GM21360 (cell line): ENCODE results near the gene OSBPL7.

Experiments
- ATAC-seq: cut with Tn5 transposase; IDR thresholded peaks from one replicate; pipeline ENCODE4 v1.9.1; 2021; ENCODE audit warnings: mild to moderate bottlenecking, moderate library complexity; ENCODE audit not compliant: unreplicated experiment

The OSBPL7 gene

DNA sequence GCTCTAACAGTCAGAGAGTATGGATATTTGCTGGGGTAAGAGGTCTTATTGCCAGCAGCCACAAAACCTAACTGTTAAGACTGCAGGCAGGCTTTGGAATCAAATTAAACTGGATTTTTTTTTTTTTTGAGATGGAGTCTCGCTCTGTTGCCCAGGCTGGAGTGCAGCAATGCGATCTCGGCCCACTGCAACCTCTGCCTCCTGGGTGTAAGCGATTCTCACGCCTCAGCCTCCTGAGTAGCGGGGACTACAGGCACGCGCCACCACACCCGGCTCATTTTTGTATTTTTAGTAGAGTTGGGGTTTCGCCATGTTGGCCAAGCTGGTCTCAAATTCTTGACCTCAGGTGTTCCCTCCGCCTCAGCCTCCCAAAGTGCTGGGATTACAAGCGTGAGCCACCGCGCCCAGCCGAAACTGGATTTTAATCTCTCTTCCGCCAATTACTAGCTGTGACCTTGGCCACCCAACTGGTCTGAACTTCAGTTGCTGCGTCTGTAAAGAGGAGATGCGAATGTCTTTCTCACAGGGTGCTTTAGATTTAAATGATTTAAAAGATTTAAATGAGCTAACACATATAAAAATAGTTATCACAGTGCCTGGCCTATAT is 8.9 kb upstream of the OSBPL7 start:
- ATAC-seq, result no peak

GRCh38 chr17:47829870-47830269 is 8.3 kb upstream of the OSBPL7 start:
- ATAC-seq, result no peak

- no peak for ATAC-seq
These were observed 1.9 kb upstream of the OSBPL7 start for GRCh38 chr17:47823519-47823918.

GRCh38 chr17:47822785-47823184 is 1.2 kb upstream of the OSBPL7 start:
- ATAC-seq, result no peak

- ATAC-seq, result no peak
These were observed 567 bp downstream of the OSBPL7 start for GRCh38 chr17:47821031-47821423.

DNA sequence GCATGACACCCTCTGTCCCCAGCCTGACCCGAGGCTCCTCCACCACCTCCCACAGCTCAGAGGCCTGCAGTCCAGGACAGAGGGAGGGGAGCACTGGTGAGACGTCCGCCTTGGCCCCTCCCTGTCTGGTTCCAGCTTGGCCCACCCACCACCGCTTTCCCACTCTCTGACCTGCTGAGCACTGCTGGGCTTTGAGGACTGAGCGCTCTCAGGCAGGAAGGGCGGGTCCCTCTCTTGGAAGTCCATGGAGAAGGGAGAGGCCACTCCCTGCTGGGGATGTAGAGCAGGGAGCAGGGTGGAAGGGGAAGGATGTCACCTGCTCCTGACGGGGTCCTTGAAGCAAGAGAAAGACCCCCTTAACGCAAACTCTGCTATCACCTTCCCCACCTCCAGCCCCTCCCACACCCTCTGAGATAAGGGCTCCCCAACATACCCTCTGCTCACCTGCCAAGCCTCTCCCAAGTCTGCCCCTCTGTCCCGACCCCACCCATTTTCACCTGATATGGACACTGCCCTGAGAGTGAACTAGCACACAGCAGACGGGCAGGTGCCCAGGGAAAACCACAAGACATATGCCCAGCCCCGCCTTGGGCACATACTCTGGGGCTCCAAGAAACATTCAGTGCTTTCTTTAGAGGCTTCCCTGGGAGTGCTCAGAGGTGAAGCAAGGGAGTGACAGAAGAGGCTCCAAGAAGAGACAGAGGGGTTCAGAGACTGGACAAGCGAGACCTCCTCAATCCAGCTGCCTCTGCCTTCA is 1.4 kb downstream of the OSBPL7 start:
- ATAC-seq, result no peak

DNA sequence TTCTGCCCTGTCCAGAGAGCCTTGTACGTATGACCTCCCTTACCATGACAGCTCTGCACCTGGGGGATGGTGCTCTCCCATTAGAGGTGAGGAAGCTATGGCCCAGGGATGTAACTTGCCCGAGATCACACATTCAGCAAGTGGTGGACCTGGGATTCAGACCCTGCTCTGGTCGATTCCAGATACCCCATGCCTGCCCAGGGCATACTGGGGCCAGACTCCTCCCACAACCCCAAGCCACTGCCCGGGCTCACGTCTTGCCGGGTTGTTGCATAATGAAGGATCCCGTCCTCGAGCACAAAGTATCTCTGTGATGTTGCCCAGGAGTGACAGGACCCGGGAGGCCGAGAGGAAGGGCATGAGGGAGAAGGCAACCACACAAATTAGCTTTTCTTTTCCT is 2.1 kb downstream of the OSBPL7 start:
- ATAC-seq, result no peak

DNA sequence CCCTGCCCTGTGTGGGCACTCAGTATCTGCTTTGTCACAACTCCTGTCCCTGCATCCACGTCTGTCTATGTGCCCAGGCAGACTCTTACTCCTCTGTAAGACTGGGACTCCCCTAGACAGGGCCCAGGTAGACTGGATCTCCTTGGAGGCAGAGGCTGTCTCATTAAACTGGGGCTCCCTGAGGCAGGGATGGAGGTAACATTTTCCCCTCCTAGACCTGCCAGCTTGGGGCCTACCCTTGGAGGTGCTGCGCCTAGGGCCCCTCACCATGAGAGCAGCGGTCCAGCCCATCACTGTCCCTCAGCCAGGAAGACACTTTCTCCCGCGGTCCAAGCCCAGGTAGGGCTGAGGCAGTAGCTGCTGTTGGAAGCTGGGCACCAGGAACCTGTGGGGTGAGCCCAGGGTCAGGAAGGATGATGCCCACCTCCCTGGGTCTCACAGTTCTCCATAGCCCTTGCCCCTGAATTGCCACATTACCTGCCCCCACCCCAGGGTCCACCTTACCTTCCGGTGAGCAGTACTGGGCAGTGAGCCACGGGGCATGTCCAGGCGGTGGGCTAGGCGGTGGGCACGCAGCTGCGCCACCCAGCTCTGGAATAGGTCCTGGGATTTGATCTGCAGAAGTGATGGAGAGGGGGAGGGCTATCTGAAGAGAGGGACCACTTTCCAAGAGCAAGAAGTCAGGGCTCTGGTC is 3.4 kb downstream of the OSBPL7 start:
- ATAC-seq, result no peak

- ATAC-seq, result no peak
These were observed 4.6 kb downstream of the OSBPL7 start for GRCh38 chr17:47816947-47817346.

DNA sequence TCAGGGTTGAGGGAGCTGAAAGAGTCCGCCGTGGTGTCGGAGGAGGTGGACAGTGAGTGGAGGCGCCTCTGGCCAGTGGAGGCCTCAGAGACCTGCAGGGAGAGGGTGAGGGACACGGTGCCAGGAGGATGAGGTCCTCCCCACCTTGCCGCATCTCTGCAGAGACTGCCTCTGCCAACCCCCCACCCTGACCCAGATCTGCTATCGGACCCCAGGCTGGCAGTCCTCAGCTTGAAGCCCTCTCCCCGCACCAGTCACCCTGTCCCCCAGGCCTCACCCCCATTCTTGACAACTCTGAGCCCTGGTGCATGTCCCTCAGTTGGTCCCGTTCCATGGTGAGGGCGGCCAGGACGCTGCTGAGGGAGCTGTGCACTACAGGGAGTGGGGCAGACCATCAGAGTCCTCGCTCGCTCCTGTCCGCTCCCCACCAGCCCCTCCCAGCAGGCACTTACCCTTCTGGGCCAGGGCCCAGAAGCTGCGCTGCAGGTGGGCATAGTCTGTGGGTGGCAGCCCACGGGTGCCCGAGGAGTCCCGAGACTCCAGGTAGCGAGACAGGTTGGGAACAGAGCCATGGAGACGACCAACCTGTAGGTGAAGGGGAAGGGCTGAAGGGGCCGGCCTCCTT is 5.4 kb downstream of the OSBPL7 start:
- no peak for ATAC-seq

DNA sequence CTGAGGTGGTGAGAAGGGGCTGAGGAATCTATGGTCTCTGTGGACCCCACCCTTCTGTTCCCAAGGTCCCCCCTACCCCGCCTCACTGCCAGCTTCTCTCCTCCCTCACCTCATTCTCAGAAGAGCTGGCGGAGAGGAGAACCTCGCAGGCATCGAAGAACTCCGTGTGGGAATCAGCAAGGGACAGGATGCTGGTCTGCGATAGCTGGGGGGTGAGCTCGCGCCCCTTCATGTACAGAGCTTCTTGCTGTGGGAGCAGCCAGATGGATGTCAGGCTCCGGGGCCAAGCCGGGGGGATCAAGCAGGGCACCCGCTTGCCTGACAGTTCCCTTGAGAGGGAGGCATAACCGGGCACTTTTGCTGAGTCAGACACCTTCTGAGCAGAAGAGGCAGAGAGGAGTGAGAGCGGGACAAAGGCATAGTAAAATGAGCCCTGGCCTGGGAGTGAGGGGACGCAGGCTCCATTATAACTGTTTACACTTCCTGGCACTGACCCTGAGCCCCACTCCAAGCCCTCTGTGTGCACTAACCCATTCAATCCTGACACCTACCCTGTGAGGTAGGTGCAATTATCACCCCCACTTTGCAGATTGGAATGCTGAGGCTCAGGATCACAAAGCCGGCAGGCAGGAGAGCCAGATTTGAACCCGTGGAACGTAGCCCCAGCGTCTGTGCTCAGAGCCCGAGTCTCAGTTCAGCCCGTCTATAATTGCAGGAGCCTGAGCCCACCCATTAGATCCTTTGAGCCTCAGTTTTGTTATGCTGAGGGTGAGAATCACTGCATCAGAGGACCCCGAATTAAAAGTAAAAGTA is 6.3 kb downstream of the OSBPL7 start:
- ATAC-seq, result no peak

DNA sequence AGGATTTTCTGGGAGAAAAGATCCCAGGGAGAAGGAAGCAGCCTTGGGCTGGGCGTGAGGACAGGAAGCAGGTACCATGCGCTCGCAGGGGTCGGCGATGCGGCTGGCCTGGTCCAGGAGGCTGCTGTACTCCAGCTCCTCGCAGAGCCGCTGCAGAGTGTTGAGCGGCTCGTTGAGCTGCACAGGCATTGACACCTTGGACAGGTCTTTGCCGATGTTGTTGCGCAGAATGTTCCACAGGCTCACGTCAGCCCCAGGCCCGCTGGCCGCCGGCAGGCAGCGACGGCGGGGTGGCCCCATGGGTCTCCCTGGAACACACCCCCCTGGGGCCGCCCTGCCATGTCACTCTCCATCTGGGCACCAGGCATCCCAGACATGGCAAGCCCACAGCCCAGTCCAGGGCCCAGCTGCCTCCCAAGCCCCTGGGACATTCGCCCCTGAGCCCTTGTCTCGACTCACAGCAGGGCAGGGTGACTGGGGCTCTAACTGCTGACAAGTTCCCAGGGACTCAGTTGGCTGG is 8.0 kb downstream of the OSBPL7 start:
- ATAC-seq, result no peak

DNA sequence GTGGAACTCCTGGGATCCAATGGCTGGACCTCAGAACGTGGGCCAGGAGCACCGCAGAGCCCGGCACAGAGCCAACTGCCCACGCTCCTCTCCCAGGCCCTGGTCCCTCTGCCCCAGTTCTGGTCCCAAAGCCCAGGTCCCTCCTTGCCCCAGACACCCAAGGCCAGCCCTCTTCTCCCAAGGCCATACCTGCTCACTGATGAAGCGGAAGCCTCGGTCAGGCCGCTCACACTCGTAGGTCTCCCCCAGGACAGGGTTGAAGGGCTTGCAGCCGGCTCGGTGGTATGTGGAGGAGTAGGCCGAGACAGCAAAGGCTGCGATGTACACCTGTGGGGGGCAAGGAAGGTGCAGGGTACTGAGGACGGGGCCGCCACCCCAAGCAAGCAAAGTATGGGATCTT is 8.5 kb downstream of the OSBPL7 start:
- no peak for ATAC-seq

DNA sequence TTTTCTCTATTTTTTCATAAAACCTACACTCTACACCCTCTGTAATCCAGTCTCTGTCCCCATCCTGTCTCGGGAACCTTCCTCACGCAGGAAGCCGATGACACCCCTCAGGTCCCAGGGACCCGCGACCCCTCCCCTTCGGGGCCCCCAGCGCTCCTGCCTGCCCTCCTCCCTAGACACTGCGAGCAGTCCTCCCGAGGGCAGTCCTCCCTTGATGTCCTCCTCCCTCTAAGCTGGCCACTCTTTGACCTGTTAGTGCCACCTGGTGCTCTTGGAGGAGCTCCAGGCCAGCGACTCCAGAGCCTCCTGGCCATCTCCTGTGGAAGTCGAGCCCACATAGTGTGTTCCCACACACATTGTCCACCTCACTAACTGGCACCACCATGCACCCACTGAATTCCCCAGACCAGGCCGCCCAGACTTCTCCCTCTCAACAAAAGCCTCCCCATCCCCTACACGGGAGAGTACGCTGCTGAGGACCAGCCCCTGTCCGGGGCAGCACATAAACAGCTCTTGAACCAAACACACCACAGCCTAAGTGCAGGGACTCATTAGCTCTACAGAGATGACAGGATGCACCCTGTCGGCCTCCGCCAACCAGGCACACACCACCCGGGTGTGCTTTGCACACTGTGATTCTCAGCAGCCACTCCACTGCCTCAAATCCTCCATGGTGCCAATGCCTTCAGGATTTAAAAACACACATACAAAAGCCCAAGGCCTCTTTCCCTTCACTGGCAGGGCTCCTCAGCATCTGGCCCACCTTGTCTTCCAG is 9.3 kb downstream of the OSBPL7 start:
- no peak for ATAC-seq

GRCh38 chr17:47811709-47812108 is 9.9 kb downstream of the OSBPL7 start:
- ATAC-seq, result no peak

DNA sequence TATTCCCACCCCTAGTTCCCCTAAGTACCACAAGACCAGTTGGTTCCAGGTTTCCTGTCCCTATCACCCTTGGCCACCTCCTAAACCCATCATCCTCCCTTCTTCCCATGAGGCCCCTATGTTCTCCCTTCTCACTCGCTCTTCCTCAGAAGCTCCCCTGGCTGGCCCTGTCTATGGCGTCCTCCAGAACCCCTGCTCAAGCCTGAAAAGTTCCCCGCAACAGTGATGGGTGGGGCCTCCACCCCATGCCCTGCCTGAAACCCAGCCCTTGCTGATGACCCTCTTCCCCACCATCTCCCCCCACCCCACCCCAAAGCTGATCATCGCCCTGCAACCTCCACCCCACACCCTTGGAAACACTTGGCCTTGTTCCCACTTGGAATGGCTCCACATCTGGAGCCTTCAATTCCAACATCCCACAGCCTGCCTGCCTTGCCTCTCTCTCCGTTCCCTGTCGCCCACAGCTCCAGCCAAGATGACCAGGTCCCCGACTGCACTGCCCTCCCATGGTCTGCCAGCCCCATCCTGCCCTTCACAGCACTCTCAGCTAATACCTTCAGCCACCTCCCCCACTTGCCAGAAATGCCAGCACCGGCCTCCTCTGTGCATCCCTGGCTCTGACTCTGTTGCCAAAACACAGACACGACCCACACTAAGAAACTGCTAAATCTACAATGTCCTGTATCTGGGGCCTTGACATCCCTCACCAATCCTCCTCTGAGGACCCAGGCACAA is 10.5 kb downstream of the OSBPL7 start:
- no peak for ATAC-seq

DNA sequence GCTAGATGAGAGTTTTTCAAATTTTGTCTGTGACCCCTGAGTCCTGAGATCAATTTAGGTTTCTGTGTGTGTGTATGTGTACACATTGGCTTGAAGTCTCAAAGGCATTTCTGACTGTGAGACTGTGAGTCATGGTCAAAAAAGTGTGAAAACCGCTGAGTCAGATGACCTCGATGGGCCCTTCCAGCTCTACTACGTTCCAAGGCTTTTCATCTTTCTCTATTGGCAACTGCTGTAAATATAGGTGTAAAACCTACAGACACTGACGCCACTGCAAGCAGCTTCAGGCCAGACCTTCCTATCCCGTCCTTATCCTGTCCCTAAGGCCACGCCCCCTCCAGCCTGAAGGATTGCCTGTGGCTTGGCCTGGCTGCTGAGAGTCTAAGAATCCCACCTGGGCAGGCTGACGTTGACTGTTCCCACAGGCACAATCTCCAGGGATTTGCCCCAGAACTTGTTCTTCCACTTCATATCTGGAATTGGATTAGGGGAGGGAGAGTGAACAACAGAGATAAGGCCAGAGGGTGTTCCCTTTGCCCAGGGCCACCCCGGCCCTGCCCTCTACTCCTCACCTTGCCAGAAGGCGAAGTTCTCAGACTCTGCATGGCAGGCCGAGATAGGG is 11.3 kb downstream of the OSBPL7 start:
- ATAC-seq, result no peak

GRCh38 chr17:47808830-47809480 is 12.6 kb downstream of the OSBPL7 start:
- ATAC-seq, result no peak
